B cell (primary cell): ENCODE data around the gene TLK2. TPM values are rescaled to one million over a fixed set of nuclear protein-coding genes. Genes with fewer than 3 reads are reported as not detected.

ENCODE experiments used
- ATAC-seq: fragments of 200-7000 bp; cut with Tn5 transposase; one replicate; pipeline ENCODE4 v1.10.0; 2021; ENCODE audit warnings: low read depth, mild to moderate bottlenecking, moderate number of reproducible peaks, moderate library complexity
- CTCF ChIA-PET: fragments of 350-600 bp; sonication (Branson Sonifier 250); formaldehyde crosslinking; loops from one replicate; lab custom pipeline; 2021; ENCODE audit warnings: antibody characterized with exemption, inconsistent platforms; lab: Charles Lee
- POLR2A ChIA-PET: fragments of 350-600 bp; sonication (Branson Sonifier 250); formaldehyde crosslinking; loops from one replicate; lab custom pipeline; 2021; ENCODE audit warnings: antibody characterized with exemption; lab: Charles Lee
- DNase-seq: peaks from one replicate; pipeline ENCODE4 v3.0.0; 2013
- H2AFZ ChIP-seq: 2 replicates; pipeline ENCODE4 v1.6.1; 2012; ENCODE audit warnings: mild to moderate bottlenecking, low read depth, low read length; ENCODE audit not compliant: insufficient read depth, poor library complexity, severe bottlenecking
- H3K27ac ChIP-seq, 2 donors: 1 replicate in 1 of 2; 2 replicates in 1 of 2; pipeline ENCODE4 v1.5.1; 2012 to 2013; ENCODE audit warnings: low read length in 2 of 2, mild to moderate bottlenecking in 2 of 2, moderate library complexity in 1 of 2
- H3K27me3 ChIP-seq, 4 experiments: fragments of 200-600 bp in 1 of 4; sonication (generic) in 1 of 4; replicated peaks in 1 of 4; 1 replicate in 2 of 4; 2 replicates in 2 of 4; pipeline versions ENCODE4 v1.6.1 to v1.7.0; 2013 to 2016; ENCODE audit warnings: low read length in 3 of 4, mild to moderate bottlenecking in 2 of 4, mixed read lengths in 1 of 4, moderate library complexity in 1 of 4; ENCODE audit not compliant: insufficient read depth in 4 of 4, control insufficient read depth in 3 of 4; ENCODE audit errors: control extremely low read depth in 1 of 4
- H3K36me3 ChIP-seq, 2 experiments: replicated peaks in 1 of 2; 1 replicate in 1 of 2; 2 replicates in 1 of 2; pipeline versions ENCODE4 v1.6.1 to v1.7.1; 2013; ENCODE audit warnings: low read length in 1 of 2; ENCODE audit not compliant: insufficient read depth in 2 of 2, control insufficient read depth in 1 of 2; ENCODE audit errors: control extremely low read depth in 1 of 2, extremely low read depth in 1 of 2
- H3K4me1 ChIP-seq, 2 donors: fragments of 200-600 bp in 1 of 2; sonication (generic) in 1 of 2; 1 replicate in 1 of 2; 2 replicates in 1 of 2; pipeline versions ENCODE4 v1.5.1 to v1.6.1; 2013 to 2017; ENCODE audit warnings: low read length in 2 of 2; ENCODE audit not compliant: control insufficient read depth in 2 of 2, insufficient read depth in 2 of 2
- H3K4me2 ChIP-seq: replicated peaks from 2 replicates; pipeline ENCODE3; 2012; ENCODE audit warnings: mild to moderate bottlenecking, low read depth, low read length; ENCODE audit not compliant: poor library complexity, severe bottlenecking
- H3K4me3 ChIP-seq, 5 experiments: fragments of 200-600 bp in 1 of 5; sonication (generic) in 1 of 5; 1 replicate in 3 of 5; 2 replicates in 2 of 5; pipeline versions ENCODE4 v1.5.1 to v1.7.0; 2011 to 2016; ENCODE audit warnings: low read length in 4 of 5, mild to moderate bottlenecking in 4 of 5, low read depth in 2 of 5, control low read depth in 1 of 5, moderate library complexity in 1 of 5; ENCODE audit not compliant: insufficient read depth in 1 of 5; ENCODE audit errors: control extremely low read depth in 1 of 5, extremely low read depth in 1 of 5
- H3K79me2 ChIP-seq: fragments of 200-600 bp; sonication (generic); one replicate; pipeline ENCODE4 v1.6.0; 2016; ENCODE audit warnings: low read length; ENCODE audit not compliant: control insufficient read depth, insufficient read depth
- H3K9ac ChIP-seq: fragments of 200-600 bp; sonication (generic); 2 replicates; pipeline ENCODE4 v1.6.1; 2017; ENCODE audit warnings: mild to moderate bottlenecking, low read length, moderate library complexity
- H3K9me3 ChIP-seq, 3 donors: one replicate each; pipeline versions ENCODE4 v1.6.1 to v1.7.1; 2013; ENCODE audit warnings: low read length in 2 of 3; ENCODE audit not compliant: control insufficient read depth in 2 of 3, insufficient read depth in 1 of 3; ENCODE audit errors: control extremely low read depth in 1 of 3
- H4K20me1 ChIP-seq: 2 replicates; pipeline ENCODE4 v1.6.0; 2012; ENCODE audit warnings: mild to moderate bottlenecking, low read length; ENCODE audit not compliant: insufficient read depth, control insufficient read depth, poor library complexity, severe bottlenecking
- H3K27ac Mint-ChIP-seq: one replicate; pipeline ENCODE4 v1.8.0; 2021; ENCODE audit warnings: mixed read lengths
- H3K27me3 Mint-ChIP-seq: one replicate; pipeline ENCODE4 v1.8.0; 2021; ENCODE audit warnings: mixed read lengths
- H3K4me1 Mint-ChIP-seq: one replicate; pipeline ENCODE4 v1.8.0; 2021; ENCODE audit warnings: mixed read lengths
- H3K4me3 Mint-ChIP-seq: one replicate; pipeline ENCODE4 v1.8.0; 2021; ENCODE audit warnings: mixed read lengths
- H3K9me3 Mint-ChIP-seq: one replicate; pipeline ENCODE4 v1.8.0; 2022; ENCODE audit warnings: mixed read lengths; ENCODE audit not compliant: insufficient read depth
- CTCF ChIP-seq: fragments of 200-600 bp; IDR thresholded peaks from one replicate; pipeline ENCODE4 v1.8.0; 2022; ENCODE audit warnings: antibody characterized with exemption, mild to moderate bottlenecking
- EZH2 ChIP-seq: IDR thresholded peaks from 2 replicates; pipeline ENCODE4 v1.6.1; 2012; ENCODE audit warnings: borderline replicate concordance, low read depth, mild to moderate bottlenecking, moderate library complexity, low read length; ENCODE audit not compliant: insufficient read depth, poor library complexity, severe bottlenecking
- WGBS: methylation state at CpG from one replicate; pipeline ENCODE4 v1.1.5; 2013; ENCODE audit warnings: missing lambda C conversion rate; ENCODE audit not compliant: insufficient coverage; 5-methylcytosine and 5-hydroxymethylcytosine counted together
- intact Hi-C: fragments of 100-400 bp; cut with micrococcal nuclease; formaldehyde crosslinking; loops from one replicate; pipeline ENCODE4 v1.10.0; 2022
- polyA plus RNA-seq: library from polyadenylated mRNA; depleted of rRNA; stranded (reverse); fragments of >200 nt; gene quantifications from 2 replicates; pipeline ENCODE4 v1.2.3, GENCODE V29; 2012
- total RNA-seq, 2 donors: library from RNA; stranded (reverse); fragments of 120-200 nt in 1 of 2; gene quantifications; 1 replicate in 1 of 2; 2 replicates in 1 of 2; pipeline versions ENCODE4 v1.2.3 to v1.2.4, GENCODE V29; 2013 to 2022

TLK2 gene
- total and polyA plus RNA-seq, 2 donors (not counting 1 experiment from before 2014, with no cell fraction given): 36.3 to 75.3 TPM

GRCh38 chr17:62592341-62593099 is 113.9 kb downstream of the TLK2 start:
- Histone ChIP-seq H3K9me3 (peaks cover 0 to 7% (median 0%) of the 10 kb centered on the region in 3 donors), H3K79me2 (no peaks in the 10 kb centered on the region), H3K9ac (no peak overlapping the region), H2AFZ (no peak overlapping the region), H3K4me3 (no peak overlapping the region), H3K4me1 (no peaks in the 10 kb centered on the region), H3K27me3 (no peaks in the 10 kb centered on the region), H4K20me1 (peaks cover under 1% of the 10 kb centered on the region), H3K36me3 (peaks cover 5 to 46% of the 10 kb centered on the region in 2 experiments), H3K4me2 (no peak overlapping the region), H3K27ac (no peak overlapping the region)
- Mint-ChIP-seq H3K27me3 (no peaks in the 10 kb centered on the region), H3K4me3 (no peak overlapping the region), H3K4me1 (no peaks in the 10 kb centered on the region), H3K27ac (no peak overlapping the region), H3K9me3 (no peaks in the 10 kb centered on the region)
- CTCF ChIA-PET: interaction anchor here (1.3 kb wide), 1 partner anchor 171 kb away, joined by 5 read pairs; no protein-coding TSS in a partner anchor
- intact Hi-C loops: no loop called here
- TF ChIP-seq CTCF (no peak), EZH2 (no peak)
- no peak for ATAC-seq
- no peak for DNase-seq
- POLR2A ChIA-PET: no interaction called here
- WGBS: 94% methylated on average over 6 of the region's 9 CpGs

GRCh38 chr17:62595484-62595883 is 116.9 kb downstream of the TLK2 start:
- no peaks in the 10 kb centered on the region for H3K4me1 Mint-ChIP-seq
- TF ChIP-seq CTCF: no peak
- TF ChIP-seq EZH2: no peak
- DNase-seq (no peak), ATAC-seq (no peak)
- H3K9me3 Mint-ChIP-seq: no peaks in the 10 kb centered on the region
- intact Hi-C loops: no loop called here
- no peaks in the 10 kb centered on the region for H3K27me3 ChIP-seq
- H2AFZ ChIP-seq: no peak overlapping the region
- no peaks in the 10 kb centered on the region for H3K4me1 ChIP-seq
- H3K4me3 ChIP-seq: no peak overlapping the region
- no peak overlapping the region for H3K27ac Mint-ChIP-seq
- H3K27ac ChIP-seq: no peak overlapping the region
- H3K9ac ChIP-seq: no peak overlapping the region
- peaks cover 0 to 7% (median 0%) of the 10 kb centered on the region in 3 donors for H3K9me3 ChIP-seq
- peaks cover 6% of the 10 kb centered on the region for H4K20me1 ChIP-seq
- POLR2A ChIA-PET: interaction anchor here (0.7 kb wide), 1 partner anchor 678 kb away, joined by 4 read pairs; no protein-coding TSS in a partner anchor
- no CpG with 5 or more reads among the region's 5 CpGs for WGBS
- no peaks in the 10 kb centered on the region for H3K27me3 Mint-ChIP-seq
- CTCF ChIA-PET: no interaction called here
- no peak overlapping the region for H3K4me2 ChIP-seq
- H3K79me2 ChIP-seq: no peaks in the 10 kb centered on the region
- H3K36me3 ChIP-seq: peaks cover 2 to 56% of the 10 kb centered on the region in 2 experiments
- no peak overlapping the region for H3K4me3 Mint-ChIP-seq
